C4-2B (cell line): ENCODE data around the gene SLC35D2.
A peak's percentile ranks its signal among the peaks of the same experiment; 100 is the strongest.
"Not testable (repeated sequence)": the region's sequence is repeated elsewhere in the genome, so short reads cannot be mapped to it uniquely, and the experiment has no call there.

ENCODE experiments used
- H3K27ac ChIP-seq: fragments of 450-650 bp; 2 replicates; pipeline ENCODE4 v1.5.1; 2017
- CTCF ChIP-seq: fragments of 450-650 bp; conservative IDR thresholded peaks from 2 replicates; pipeline ENCODE4 v1.5.1; 2017; ENCODE audit warnings: mild to moderate bottlenecking
- ZFX ChIP-seq: fragments of 450-650 bp; IDR thresholded peaks from 2 replicates; pipeline ENCODE4 v1.6.1; 2017

SLC35D2 gene

GRCh38 chr9:96331236-96331947 is 52.1 kb downstream of the SLC35D2 start:
- no peak overlapping the region for H3K27ac ChIP-seq
- TF ChIP-seq ZFX (no peak), CTCF (no peak)

- no peak overlapping the region for H3K27ac ChIP-seq
- no peak for TF ChIP-seq ZFX
- TF ChIP-seq CTCF: peak; percentile 93
These were observed 55.7 kb downstream of the SLC35D2 start for GRCh38 chr9:96327694-96328352.

GRCh38 chr9:96323169-96323568 is 60.3 kb downstream of the SLC35D2 start:
- TF ChIP-seq ZFX: no peak
- TF ChIP-seq CTCF: no peak
- no peak overlapping the region for H3K27ac ChIP-seq

- H3K27ac ChIP-seq: not testable (repeated sequence)
These were observed 60.8 kb downstream of the SLC35D2 start for GRCh38 chr9:96322736-96323135.

GRCh38 chr9:96322210-96322609 is 61.3 kb downstream of the SLC35D2 start:
- H3K27ac ChIP-seq: not testable (repeated sequence)

GRCh38 chr9:96321515-96321914 is 62.0 kb downstream of the SLC35D2 start:
- no peak overlapping the region for H3K27ac ChIP-seq
- TF ChIP-seq CTCF: no peak
- TF ChIP-seq ZFX: no peak

GRCh38 chr9:96320749-96321280 is 62.7 kb downstream of the SLC35D2 start:
- no peak overlapping the region for H3K27ac ChIP-seq
- TF ChIP-seq CTCF (no peak), ZFX (no peak)

GRCh38 chr9:96318921-96319565 is 64.5 kb downstream of the SLC35D2 start:
- no peak for TF ChIP-seq ZFX
- no peak for TF ChIP-seq CTCF
- H3K27ac ChIP-seq: no peak overlapping the region
